Measurements from ENCODE around the gene SLC12A9. TPM values are rescaled to one million over a fixed set of nuclear protein-coding genes. Genes with fewer than 3 reads are reported as not detected.

Gene SLC12A9
- total RNA-seq, 5 donors from 2014 or later (not counting 1 experiment from before 2014, with no cell fraction given) = 49.9 to 72.6 (median 70.2) TPM

DNA sequence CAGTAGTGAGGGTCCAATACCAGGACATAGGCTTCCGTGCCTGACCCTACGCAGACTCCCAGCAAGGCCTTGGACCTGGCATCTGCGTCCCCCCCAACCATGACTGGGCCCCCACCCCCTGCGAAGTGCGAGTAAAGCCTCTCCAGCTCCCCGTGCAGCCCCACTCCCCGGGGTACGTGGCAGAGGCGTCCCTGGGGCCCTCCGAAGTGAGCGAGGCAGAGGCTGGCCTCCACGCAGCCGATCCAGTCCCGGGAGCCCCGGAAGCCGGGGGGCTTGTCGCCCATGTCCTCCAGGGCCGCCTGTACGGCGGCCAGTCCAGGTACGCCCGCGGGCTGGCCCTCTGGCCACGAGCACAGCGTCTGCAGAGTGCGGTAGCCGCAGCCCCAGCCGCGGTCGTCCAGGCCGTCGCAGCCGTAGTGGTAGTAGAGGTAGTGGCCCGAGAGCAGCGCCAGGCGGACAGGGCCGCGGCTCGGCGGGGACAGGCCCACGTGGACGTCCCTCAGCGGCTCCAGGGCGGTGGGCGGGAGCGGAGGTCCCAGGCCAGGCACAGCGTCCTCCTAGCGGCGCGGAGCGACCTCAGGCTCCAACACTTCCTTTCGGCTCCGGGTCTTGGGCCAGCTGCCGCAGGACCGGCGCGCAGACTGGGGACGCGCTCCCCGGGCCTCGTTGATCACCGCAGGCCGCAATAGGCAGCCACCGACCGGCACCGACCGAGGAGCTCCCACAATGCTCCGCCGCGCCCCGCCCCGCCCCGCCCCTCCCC, 36.7 kb downstream of the SLC12A9 start, which contains the start of gene UFSP1:
Gene UFSP1 (minus strand): TSS at position 728 of the 763 bp plus-strand sequence. CDS start 444 bp downstream, at position 284.
- DNase-seq (no peak), ATAC-seq (replicated peaks in 1 of 4) (peak in 2 of 4 experiments; percentile 31 to 40)
- Mint-ChIP-seq H3K27me3 (peaks cover 16 to 28% of the 10 kb centered on the region in 2 donors), H3K4me3 (peak within 1 kb of the TSS; percentile 79 to 83 (median 81)), H3K4me1 (peaks cover 31 to 53% (median 32%) of the 10 kb centered on the region in 3 donors), H3K27ac (peak within 1 kb of the TSS; percentile 94 to 96), H3K9me3 (no peaks in the 10 kb centered on the region), H3K36me3 (peaks cover 39% of the 10 kb centered on the region)
- peaks cover 0 to 41% of the 10 kb centered on the region in 2 experiments for H3K27me3 ChIP-seq (replicated peaks in 1 of 2; ENCODE audit: control insufficient read depth in 2 of 2, extremely low read depth in 1 of 2, insufficient read depth in 2 of 2, low read length in 1 of 2)
- H3K27ac ChIP-seq (ENCODE audit: low read length) = peak within 1 kb of the TSS; percentile 88
- ChIA-PET POLR2A (interaction anchor here (0.5 to 1.3 kb wide), 8 partner anchors 14 to 1857 kb away, joined by 3 to 21 read pairs (median 3); partner anchors contain the start of genes SRRT (in 2 of the 2), PPP1R35 (in 1 of the 2) and ZCWPW1 (in 1 of the 2)), CTCF (interaction anchor here (0.6 to 1.6 kb wide), 10 partner anchors 11 to 1505 kb away, joined by 3 to 15 read pairs (median 5); partner anchors contain the start of genes POP7 (in 1 of the 2), SLC12A9 (in 1 of the 2) and SRRT (in 1 of the 2))
- peak within 1 kb of the TSS; percentile 70 for H3K4me3 ChIP-seq (ENCODE audit: control insufficient read depth in 1 of 2, extremely low read depth in 1 of 2, low read length in 1 of 2)
- peaks cover 13 to 36% of the 10 kb centered on the region in 2 donors for H3K36me3 ChIP-seq (ENCODE audit: control insufficient read depth in 2 of 2, extremely low read depth in 1 of 2, insufficient read depth in 1 of 2, low read length in 1 of 2)
- H3K4me1 ChIP-seq (ENCODE audit: control insufficient read depth in 1 of 2, extremely low read depth in 1 of 2, insufficient read depth in 2 of 2, low read length in 2 of 2) = peaks cover 16 to 65% of the 10 kb centered on the region in 2 experiments
- WGBS (ENCODE audit: insufficient coverage) = 5% methylated on average over 57 of the region's 73 CpGs
- no peaks in the 10 kb centered on the region for H3K9me3 ChIP-seq

DNA sequence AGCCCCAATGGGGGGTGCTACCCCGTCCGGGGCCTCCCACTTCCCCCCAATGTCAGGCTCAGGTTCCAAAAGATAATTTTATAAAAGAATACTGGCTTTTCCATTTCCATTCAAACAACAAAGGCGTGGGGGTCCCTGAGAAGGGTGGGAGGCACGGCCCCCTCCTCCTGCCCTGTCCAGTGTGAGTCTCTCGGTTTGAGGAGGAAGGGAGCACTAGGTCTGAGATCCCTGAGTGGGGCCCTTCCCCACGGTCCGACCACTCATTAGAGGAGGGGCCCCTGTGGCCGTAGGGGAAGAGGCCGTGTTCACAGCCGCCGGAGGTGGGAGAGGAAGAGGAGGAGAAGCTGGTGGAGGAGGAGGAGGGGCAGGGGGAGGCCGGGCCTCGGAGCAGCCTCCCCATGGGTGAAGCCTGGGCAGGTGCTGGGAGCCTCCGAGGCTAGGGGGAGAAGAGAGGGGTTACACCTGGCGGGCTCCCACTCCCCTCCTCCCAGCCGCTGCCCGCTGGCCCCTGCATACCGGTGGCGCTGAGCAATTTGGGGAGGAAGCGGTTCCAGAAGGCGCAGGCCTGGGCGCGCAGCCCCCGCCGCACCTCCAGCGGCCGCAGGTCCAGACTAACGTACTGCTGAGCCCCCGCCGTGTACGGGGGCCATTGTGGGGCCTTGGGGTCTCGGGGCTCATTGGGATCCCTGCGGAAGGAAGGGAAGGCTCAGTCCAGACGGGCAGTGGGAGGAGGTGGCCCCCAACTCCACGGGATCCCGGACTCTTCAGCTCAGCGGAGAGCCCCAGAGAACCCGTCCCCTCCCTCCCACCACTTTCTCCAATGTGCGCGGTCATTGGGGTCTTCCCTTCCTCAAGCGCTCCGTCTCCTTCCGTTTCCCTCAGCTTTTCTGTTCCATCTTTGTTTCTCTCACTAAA, 38.4 kb downstream of the SLC12A9 start:
- Histone ChIP-seq H3K27ac (ENCODE audit: low read length) (no peak overlapping the region), H3K4me1 (ENCODE audit: control insufficient read depth in 1 of 2, extremely low read depth in 1 of 2, insufficient read depth in 2 of 2, low read length in 2 of 2) (peaks cover 16 to 63% of the 10 kb centered on the region in 2 experiments), H3K9me3 (no peaks in the 10 kb centered on the region), H3K27me3 (replicated peaks in 1 of 2; ENCODE audit: control insufficient read depth in 2 of 2, extremely low read depth in 1 of 2, insufficient read depth in 2 of 2, low read length in 1 of 2) (peaks cover 0 to 55% of the 10 kb centered on the region in 2 experiments), H3K36me3 (ENCODE audit: control insufficient read depth in 2 of 2, extremely low read depth in 1 of 2, insufficient read depth in 1 of 2, low read length in 1 of 2) (peaks cover 10 to 19% of the 10 kb centered on the region in 2 donors), H3K4me3 (ENCODE audit: control insufficient read depth in 1 of 2, extremely low read depth in 1 of 2, low read length in 1 of 2) (peak overlapping the region; percentile 38 to 70)
- H3K36me3 Mint-ChIP-seq = peaks cover 22% of the 10 kb centered on the region
- H3K4me3 Mint-ChIP-seq = peak overlapping the region; percentile 79 to 83 (median 81)
- ATAC-seq (replicated peaks in 1 of 4) (no peak), DNase-seq (no peak)
- peaks cover 19 to 32% of the 10 kb centered on the region in 2 donors for H3K27me3 Mint-ChIP-seq
- H3K27ac Mint-ChIP-seq = peak overlapping the region in 1 of 2 donors; percentile 36
- peaks cover 29 to 42% (median 32%) of the 10 kb centered on the region in 3 donors for H3K4me1 Mint-ChIP-seq
- ChIA-PET POLR2A (interaction anchor here in 1 of 2 donors (1.3 kb wide), 1 partner anchor 16 kb away, joined by 21 read pairs; the partner anchor contains the start of gene SRRT), CTCF (interaction anchor here (0.6 to 1.6 kb wide), 6 partner anchors 15 to 422 kb away, joined by 3 to 15 read pairs (median 6); partner anchors contain the start of genes POP7 (in 1 of the 2), SLC12A9 (in 1 of the 2) and SRRT (in 1 of the 2))
- WGBS (ENCODE audit: insufficient coverage) = 26% methylated on average over 20 of the region's 43 CpGs
- no peaks in the 10 kb centered on the region for H3K9me3 Mint-ChIP-seq

DNA sequence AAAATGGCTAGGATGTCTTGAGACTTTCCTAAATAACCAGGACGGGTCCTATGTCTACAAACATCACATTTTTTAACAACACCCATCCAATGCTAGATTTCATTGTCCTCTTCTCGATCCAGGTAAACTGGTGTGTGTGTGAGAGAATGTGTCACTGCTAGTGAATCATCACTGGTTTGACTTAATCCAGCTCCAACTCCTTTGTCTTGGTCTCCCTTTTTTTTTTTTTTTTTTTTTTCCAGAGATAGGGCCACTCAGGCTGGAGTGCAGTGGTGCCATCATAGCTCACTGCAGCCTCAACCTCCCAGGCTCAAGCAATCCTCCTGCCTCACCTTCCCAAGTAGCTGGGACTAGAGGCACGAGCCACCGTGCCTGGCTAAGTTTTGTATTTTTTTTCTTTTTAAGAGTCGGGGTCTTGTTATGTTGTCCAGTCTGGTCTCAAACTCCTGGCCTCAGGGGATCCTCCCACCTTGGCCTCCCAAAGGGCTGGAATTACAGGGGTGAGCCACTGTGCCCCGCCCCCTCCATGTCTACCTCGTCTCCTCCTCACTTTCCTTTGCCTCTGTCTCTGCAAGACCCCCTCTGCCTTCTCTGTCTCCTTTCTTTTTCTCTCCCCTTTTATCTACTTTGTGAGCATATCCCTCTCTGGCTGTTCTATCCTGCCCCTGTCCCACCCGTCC, 39.2 kb downstream of the SLC12A9 start:
- H3K4me3 ChIP-seq (ENCODE audit: control insufficient read depth in 1 of 2, extremely low read depth in 1 of 2, low read length in 1 of 2) = no peak overlapping the region
- DNase-seq (no peak), ATAC-seq (replicated peaks in 1 of 4) (no peak)
- peaks cover 2 to 11% of the 10 kb centered on the region in 2 donors for H3K36me3 ChIP-seq (ENCODE audit: control insufficient read depth in 2 of 2, extremely low read depth in 1 of 2, insufficient read depth in 1 of 2, low read length in 1 of 2)
- no peak overlapping the region for H3K27ac ChIP-seq (ENCODE audit: low read length)
- CTCF ChIA-PET = interaction anchor here in 1 of 2 donors (0.6 to 0.7 kb wide), 3 partner anchors 186 to 422 kb away, joined by 3 to 6 read pairs (median 3); partner anchors contain the start of gene POP7
- Mint-ChIP-seq H3K36me3 (peaks cover 14% of the 10 kb centered on the region), H3K27me3 (peaks cover 24 to 38% of the 10 kb centered on the region in 2 donors), H3K27ac (peak overlapping the region in 1 of 2 donors; percentile 36), H3K9me3 (no peaks in the 10 kb centered on the region), H3K4me3 (peak overlapping the region; percentile 43 to 79 (median 72)), H3K4me1 (peaks cover 32 to 42% (median 35%) of the 10 kb centered on the region in 3 donors)
- POLR2A ChIA-PET = interaction anchor here in 1 of 2 donors (0.5 kb wide), 1 partner anchor 259 kb away, joined by 4 read pairs; no protein-coding TSS in a partner anchor
- H3K4me1 ChIP-seq (ENCODE audit: control insufficient read depth in 1 of 2, extremely low read depth in 1 of 2, insufficient read depth in 2 of 2, low read length in 2 of 2) = peaks cover 21 to 63% of the 10 kb centered on the region in 2 experiments
- H3K9me3 ChIP-seq = no peaks in the 10 kb centered on the region
- WGBS (ENCODE audit: insufficient coverage) = 78% methylated on average over 3 of the region's 8 CpGs
- peaks cover 3 to 63% of the 10 kb centered on the region in 2 experiments for H3K27me3 ChIP-seq (replicated peaks in 1 of 2; ENCODE audit: control insufficient read depth in 2 of 2, extremely low read depth in 1 of 2, insufficient read depth in 2 of 2, low read length in 1 of 2)

DNA sequence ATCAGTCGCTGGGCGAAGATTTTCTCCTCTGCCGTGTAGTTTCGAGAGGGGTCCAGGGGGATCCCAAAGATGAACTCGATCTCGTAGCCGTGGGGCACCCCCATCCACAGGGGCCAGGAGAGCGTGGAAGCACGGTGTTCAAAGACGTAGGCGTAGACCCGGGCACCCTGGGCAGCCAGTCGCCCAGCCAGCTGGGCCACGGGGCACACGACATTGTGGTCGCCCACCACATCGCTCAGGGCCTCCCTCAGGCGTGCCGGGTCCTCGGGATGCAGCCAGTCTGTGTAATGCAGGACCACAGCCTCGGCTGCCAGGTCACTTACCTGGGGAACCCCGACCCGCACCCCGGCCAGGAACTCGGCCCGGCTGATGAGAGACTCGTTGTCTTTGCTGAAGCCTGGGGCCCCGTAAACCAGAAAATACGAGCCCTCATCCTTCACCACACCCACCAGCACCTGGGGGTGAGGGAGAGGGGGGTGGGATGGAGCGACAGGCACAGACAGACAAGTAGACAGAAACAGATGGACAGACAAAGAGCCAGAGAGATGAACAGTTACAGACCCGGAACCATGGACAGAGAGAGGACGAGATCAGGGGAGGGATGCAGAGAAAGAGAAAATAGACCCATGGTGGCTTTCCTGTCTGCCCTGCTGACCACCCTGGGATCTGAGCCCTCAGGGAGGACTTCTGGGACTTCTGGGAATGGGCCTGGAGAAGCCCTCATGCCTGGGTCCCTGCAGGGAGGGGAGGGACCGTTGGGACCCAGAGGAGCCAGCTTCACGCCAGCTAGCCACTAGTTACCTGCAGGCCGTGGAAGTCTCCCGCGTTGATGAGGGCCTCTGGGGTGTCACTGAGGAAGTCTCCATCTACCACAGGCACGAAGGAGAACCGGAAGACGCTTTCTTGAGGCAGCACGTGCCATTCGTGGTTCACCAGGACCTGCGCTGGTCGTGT, 40.1 kb downstream of the SLC12A9 start:
- peaks cover under 1 to 2% of the 10 kb centered on the region in 2 donors for H3K36me3 ChIP-seq (ENCODE audit: control insufficient read depth in 2 of 2, extremely low read depth in 1 of 2, insufficient read depth in 1 of 2, low read length in 1 of 2)
- Mint-ChIP-seq H3K4me3 (peak overlapping the region in 2 of 3 donors; percentile 6 to 79), H3K27me3 (peaks cover 24 to 43% of the 10 kb centered on the region in 2 donors), H3K36me3 (peaks cover 5% of the 10 kb centered on the region), H3K27ac (no peak overlapping the region), H3K9me3 (no peaks in the 10 kb centered on the region), H3K4me1 (peaks cover 23 to 36% (median 26%) of the 10 kb centered on the region in 3 donors)
- no peak for ATAC-seq (replicated peaks in 1 of 4)
- H3K9me3 ChIP-seq = no peaks in the 10 kb centered on the region
- no peak overlapping the region for H3K27ac ChIP-seq (ENCODE audit: low read length)
- no peak for DNase-seq
- no peak overlapping the region for H3K4me3 ChIP-seq (ENCODE audit: control insufficient read depth in 1 of 2, extremely low read depth in 1 of 2, low read length in 1 of 2)
- H3K27me3 ChIP-seq (replicated peaks in 1 of 2; ENCODE audit: control insufficient read depth in 2 of 2, extremely low read depth in 1 of 2, insufficient read depth in 2 of 2, low read length in 1 of 2) = peaks cover 3 to 71% of the 10 kb centered on the region in 2 experiments
- H3K4me1 ChIP-seq (ENCODE audit: control insufficient read depth in 1 of 2, extremely low read depth in 1 of 2, insufficient read depth in 2 of 2, low read length in 2 of 2) = peaks cover 16 to 58% of the 10 kb centered on the region in 2 experiments
- POLR2A ChIA-PET = no interaction called here
- CTCF ChIA-PET = no interaction called here
- WGBS (ENCODE audit: insufficient coverage) = 80% methylated on average over 35 of the region's 44 CpGs

DNA sequence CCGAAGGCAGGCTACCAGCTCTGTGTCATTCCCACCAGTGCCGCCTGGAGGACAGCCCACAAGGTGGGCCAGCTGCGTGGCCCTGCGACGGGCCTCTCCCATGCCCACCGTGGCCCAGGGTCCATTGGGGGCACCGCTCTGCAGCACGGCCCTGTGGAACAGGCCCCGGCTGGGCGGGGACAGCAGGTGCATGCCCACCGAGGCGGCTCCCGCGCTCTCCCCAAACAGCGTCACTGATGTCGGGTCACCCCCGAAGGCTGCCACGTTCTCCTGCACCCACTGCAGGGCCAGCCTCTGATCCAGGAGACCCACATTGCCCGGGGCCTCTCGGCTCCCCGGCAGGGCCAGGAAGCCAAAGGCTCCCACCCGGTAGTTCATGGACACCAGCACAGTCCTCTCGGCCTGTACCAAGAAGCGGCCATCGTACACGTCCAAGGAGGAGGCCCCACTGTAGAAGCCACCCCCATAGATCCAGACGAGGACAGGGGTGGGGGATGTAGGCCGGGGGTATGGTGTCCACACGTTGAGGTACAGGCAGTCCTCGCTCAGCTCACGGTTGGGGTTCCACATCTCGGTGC, 40.9 kb downstream of the SLC12A9 start:
- 94% methylated on average over 23 of the region's 32 CpGs for WGBS (ENCODE audit: insufficient coverage)
- Mint-ChIP-seq H3K36me3 (no peaks in the 10 kb centered on the region), H3K4me3 (peak overlapping the region in 1 of 3 donors; percentile 64), H3K9me3 (no peaks in the 10 kb centered on the region), H3K27me3 (peaks cover 31 to 51% of the 10 kb centered on the region in 2 donors), H3K4me1 (peaks cover 15 to 32% (median 18%) of the 10 kb centered on the region in 3 donors), H3K27ac (no peak overlapping the region)
- ChIA-PET POLR2A (no interaction called here), CTCF (interaction anchor here in 1 of 2 donors (0.5 kb wide), 1 partner anchor 250 kb away, joined by 4 read pairs; no protein-coding TSS in a partner anchor)
- no peak overlapping the region for H3K4me3 ChIP-seq (ENCODE audit: control insufficient read depth in 1 of 2, extremely low read depth in 1 of 2, low read length in 1 of 2)
- H3K27ac ChIP-seq (ENCODE audit: low read length) = no peak overlapping the region
- peaks cover 9 to 50% of the 10 kb centered on the region in 2 experiments for H3K4me1 ChIP-seq (ENCODE audit: control insufficient read depth in 1 of 2, extremely low read depth in 1 of 2, insufficient read depth in 2 of 2, low read length in 2 of 2)
- no peaks in the 10 kb centered on the region for H3K36me3 ChIP-seq (ENCODE audit: control insufficient read depth in 2 of 2, extremely low read depth in 1 of 2, insufficient read depth in 1 of 2, low read length in 1 of 2)
- H3K27me3 ChIP-seq (replicated peaks in 1 of 2; ENCODE audit: control insufficient read depth in 2 of 2, extremely low read depth in 1 of 2, insufficient read depth in 2 of 2, low read length in 1 of 2) = peaks cover 3 to 78% of the 10 kb centered on the region in 2 experiments
- H3K9me3 ChIP-seq = no peaks in the 10 kb centered on the region
- DNase-seq (no peak), ATAC-seq (replicated peaks in 1 of 4) (no peak)

Data from T-cell (primary cell).